Stimulated activated CD8-positive, alpha-beta memory T cell treated with anti-CD3 and anti-CD28 coated beads, Interleukin-2, amount 100 ng/mL, for 48 hours (primary cell): ENCODE results near the gene HSD17B11.
"Not testable (repeated sequence)": the region's sequence is repeated elsewhere in the genome, so short reads cannot be mapped to it uniquely, and the experiment has no call there.

Experiments used
- DNase-seq, 2 donors: peaks; one replicate each; pipeline ENCODE4 v3.0.0-alpha.2; 2020; ENCODE audit warnings: low read depth in 2 of 2

HSD17B11 gene

GRCh38 chr4:87305562-87305961 is 85.4 kb downstream of the HSD17B11 start:
- DNase-seq, result no peak

GRCh38 chr4:87304745-87305432 is 86.1 kb downstream of the HSD17B11 start:
- no peak for DNase-seq

- no peak for DNase-seq
These were observed 91.1 kb downstream of the HSD17B11 start for GRCh38 chr4:87299898-87300297.

- no peak for DNase-seq
These were observed 92.6 kb downstream of the HSD17B11 start for GRCh38 chr4:87298362-87298761.

GRCh38 chr4:87294911-87295310 is 96.1 kb downstream of the HSD17B11 start:
- not testable (repeated sequence) for DNase-seq

GRCh38 chr4:87293889-87294288 is 97.1 kb downstream of the HSD17B11 start:
- not testable (repeated sequence) for DNase-seq

GRCh38 chr4:87286970-87287369 is 104.0 kb downstream of the HSD17B11 start:
- DNase-seq, result no peak
